HL-60 (cell line): ENCODE measurements around the gene CACNA2D3.
"Not testable (repeated sequence)": the region's sequence is repeated elsewhere in the genome, so short reads cannot be mapped to it uniquely, and the experiment has no call there.

ENCODE experiments used
- DNase-seq, 2 experiments: peaks; one replicate each; pipeline ENCODE4 v3.0.0-alpha.2; 2010 to 2020; ENCODE audit warnings: low read depth in 1 of 2, low spot score in 1 of 2
- H3K27ac ChIP-seq: fragments of 250-450 bp; sonication (Bioruptor Pico); replicated peaks from 2 replicates; pipeline ENCODE4 v1.5.1; 2020; ENCODE audit warnings: mild to moderate bottlenecking, moderate library complexity
- H3K27me3 ChIP-seq: fragments of 250-450 bp; sonication (Bioruptor Pico); 2 replicates; pipeline ENCODE4 v1.5.1; 2021; ENCODE audit warnings: mild to moderate bottlenecking, moderate library complexity; ENCODE audit not compliant: insufficient read depth, poor library complexity, severe bottlenecking
- H3K4me3 ChIP-seq: replicated peaks from 2 replicates; pipeline ENCODE4 v1.5.1; 2011; ENCODE audit warnings: mild to moderate bottlenecking, control low read depth, low read length; ENCODE audit not compliant: insufficient read depth
- CTCF ChIP-seq: IDR thresholded peaks from one replicate; pipeline ENCODE4 v1.5.1; 2011; ENCODE audit warnings: low read length, control low read depth, inconsistent platforms; ENCODE audit not compliant: insufficient read depth
- GABPA ChIP-seq: IDR thresholded peaks from 2 replicates; pipeline ENCODE4 v1.6.1; 2012; ENCODE audit warnings: low read depth
- POLR2AphosphoS5 ChIP-seq: IDR thresholded peaks from 2 replicates; pipeline ENCODE4 v1.6.1; 2012; ENCODE audit warnings: low read depth
- REST ChIP-seq: IDR thresholded peaks from 2 replicates; pipeline ENCODE4 v1.6.1; 2012; ENCODE audit warnings: low read depth; ENCODE audit not compliant: insufficient replicate concordance
- SPI1 ChIP-seq: IDR thresholded peaks from 2 replicates; pipeline ENCODE4 v1.6.1; 2012; ENCODE audit warnings: low read depth, mild to moderate bottlenecking, borderline replicate concordance

Gene CACNA2D3

GRCh38 chr3:54633444-54634121 lies 511.2 kb downstream of the CACNA2D3 start:
- no peak for DNase-seq
- TF ChIP-seq SPI1, result no peak
- TF ChIP-seq REST, result no peak
- no peak for TF ChIP-seq CTCF
- TF ChIP-seq GABPA, result no peak
- no peak for TF ChIP-seq POLR2AphosphoS5
- H3K27me3 ChIP-seq, result no peaks in the 10 kb centered on the region
- no peak overlapping the region for H3K4me3 ChIP-seq
- no peak overlapping the region for H3K27ac ChIP-seq

GRCh38 chr3:54634122-54634469 lies 511.7 kb downstream of the CACNA2D3 start:
- no peak overlapping the region for H3K4me3 ChIP-seq
- no peak for TF ChIP-seq REST
- TF ChIP-seq POLR2AphosphoS5, result no peak
- TF ChIP-seq CTCF, result no peak
- no peak for TF ChIP-seq GABPA
- TF ChIP-seq SPI1, result no peak
- H3K27me3 ChIP-seq, result no peaks in the 10 kb centered on the region
- no peak overlapping the region for H3K27ac ChIP-seq
- no peak for DNase-seq

GRCh38 chr3:54639790-54640372 lies 517.5 kb downstream of the CACNA2D3 start:
- not testable (repeated sequence) for H3K4me3 ChIP-seq, H3K27ac ChIP-seq, DNase-seq, H3K27me3 ChIP-seq

- no peak overlapping the region for H3K4me3 ChIP-seq
- no peak for TF ChIP-seq GABPA
- TF ChIP-seq SPI1, result no peak
- TF ChIP-seq POLR2AphosphoS5, result no peak
- no peak for TF ChIP-seq REST
- no peak for TF ChIP-seq CTCF
- H3K27ac ChIP-seq, result no peak overlapping the region
- DNase-seq, result no peak
- peaks cover 2% of the 10 kb centered on the region for H3K27me3 ChIP-seq
These were observed 519.1 kb downstream of the CACNA2D3 start for GRCh38 chr3:54641226-54642014.
